Measurements from ENCODE around the gene SUSD3.

SUSD3 gene

GRCh38 chr9:93091453-93092081 is 33.1 kb downstream of the SUSD3 start:
- DNase-seq (ENCODE audit: low read depth, low spot score): peak; percentile 52
- CTCF ChIA-PET: no interaction called here
- TF ChIP-seq, protein P1, sequence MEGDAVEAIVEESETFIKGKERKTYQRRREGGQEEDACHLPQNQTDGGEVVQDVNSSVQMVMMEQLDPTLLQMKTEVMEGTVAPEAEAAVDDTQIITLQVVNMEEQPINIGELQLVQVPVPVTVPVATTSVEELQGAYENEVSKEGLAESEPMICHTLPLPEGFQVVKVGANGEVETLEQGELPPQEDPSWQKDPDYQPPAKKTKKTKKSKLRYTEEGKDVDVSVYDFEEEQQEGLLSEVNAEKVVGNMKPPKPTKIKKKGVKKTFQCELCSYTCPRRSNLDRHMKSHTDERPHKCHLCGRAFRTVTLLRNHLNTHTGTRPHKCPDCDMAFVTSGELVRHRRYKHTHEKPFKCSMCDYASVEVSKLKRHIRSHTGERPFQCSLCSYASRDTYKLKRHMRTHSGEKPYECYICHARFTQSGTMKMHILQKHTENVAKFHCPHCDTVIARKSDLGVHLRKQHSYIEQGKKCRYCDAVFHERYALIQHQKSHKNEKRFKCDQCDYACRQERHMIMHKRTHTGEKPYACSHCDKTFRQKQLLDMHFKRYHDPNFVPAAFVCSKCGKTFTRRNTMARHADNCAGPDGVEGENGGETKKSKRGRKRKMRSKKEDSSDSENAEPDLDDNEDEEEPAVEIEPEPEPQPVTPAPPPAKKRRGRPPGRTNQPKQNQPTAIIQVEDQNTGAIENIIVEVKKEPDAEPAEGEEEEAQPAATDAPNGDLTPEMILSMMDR (IDR thresholded peaks at IDR 0.05; ENCODE audit: insufficient read depth, low read length, missing control alignments): no peak
- POLR2A ChIA-PET: no interaction called here
- no peak overlapping the region for H3K4me3 ChIP-seq (ENCODE audit: low read depth, low read length)

DNA sequence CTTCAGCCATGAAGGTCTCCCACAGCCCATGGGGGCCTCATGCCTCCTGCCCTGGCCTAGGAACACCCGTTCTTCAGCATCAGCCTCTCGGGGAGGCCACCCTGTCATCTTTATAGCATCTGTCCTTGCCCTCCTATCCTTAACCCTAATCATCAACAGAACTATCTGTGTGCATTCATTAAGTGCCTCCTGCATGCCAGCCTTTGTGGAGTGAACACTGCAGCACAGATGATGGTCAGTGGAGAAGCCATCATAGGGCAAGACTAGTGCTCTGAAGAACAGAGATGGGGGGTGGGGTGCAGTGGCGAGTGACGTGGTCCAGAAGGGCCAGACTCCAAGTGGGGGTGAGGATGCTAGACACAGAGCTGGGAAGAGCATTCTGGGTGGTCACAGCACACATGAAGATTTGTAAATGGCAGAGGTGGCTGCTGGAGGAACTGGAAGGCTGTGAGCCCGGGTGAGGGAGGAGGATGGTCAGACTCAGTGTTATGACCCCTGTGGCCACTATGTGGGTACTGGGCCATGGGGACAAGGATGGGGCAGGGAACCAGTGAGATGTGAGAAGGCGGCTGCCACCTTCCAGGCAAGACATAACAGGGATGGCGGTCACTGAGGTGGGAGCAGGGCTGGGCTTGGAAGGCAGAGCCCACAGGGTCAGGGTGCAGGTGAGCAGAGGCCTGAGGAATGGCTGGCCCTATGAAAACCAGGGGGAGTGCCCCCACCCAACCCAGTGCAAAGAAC is 33.9 kb downstream of the SUSD3 start:
- ChIA-PET CTCF (no interaction called here), POLR2A (no interaction called here)
- no peak for DNase-seq (ENCODE audit: low read depth, low spot score)
- TF ChIP-seq, protein P1 (IDR thresholded peaks at IDR 0.05; ENCODE audit: insufficient read depth, low read length, missing control alignments): no peak
- no peak overlapping the region for H3K4me3 ChIP-seq (ENCODE audit: low read depth, low read length)

GRCh38 chr9:93093127-93093876 is 34.8 kb downstream of the SUSD3 start:
- no peak overlapping the region for H3K4me3 ChIP-seq (ENCODE audit: low read depth, low read length)
- ChIA-PET CTCF (no interaction called here), POLR2A (no interaction called here)
- DNase-seq (ENCODE audit: low read depth, low spot score): no peak
- TF ChIP-seq, protein P1 (IDR thresholded peaks at IDR 0.05; ENCODE audit: insufficient read depth, low read length, missing control alignments): no peak

- H3K4me3 ChIP-seq (ENCODE audit: low read depth, low read length): no peak overlapping the region
- ChIA-PET POLR2A (no interaction called here), CTCF (no interaction called here)
- TF ChIP-seq, protein P1 (IDR thresholded peaks at IDR 0.05; ENCODE audit: insufficient read depth, low read length, missing control alignments): no peak
- DNase-seq (ENCODE audit: low read depth, low spot score): no peak
Measured at GRCh38 chr9:93093877-93094657, 35.6 kb downstream of the SUSD3 start.

DNA sequence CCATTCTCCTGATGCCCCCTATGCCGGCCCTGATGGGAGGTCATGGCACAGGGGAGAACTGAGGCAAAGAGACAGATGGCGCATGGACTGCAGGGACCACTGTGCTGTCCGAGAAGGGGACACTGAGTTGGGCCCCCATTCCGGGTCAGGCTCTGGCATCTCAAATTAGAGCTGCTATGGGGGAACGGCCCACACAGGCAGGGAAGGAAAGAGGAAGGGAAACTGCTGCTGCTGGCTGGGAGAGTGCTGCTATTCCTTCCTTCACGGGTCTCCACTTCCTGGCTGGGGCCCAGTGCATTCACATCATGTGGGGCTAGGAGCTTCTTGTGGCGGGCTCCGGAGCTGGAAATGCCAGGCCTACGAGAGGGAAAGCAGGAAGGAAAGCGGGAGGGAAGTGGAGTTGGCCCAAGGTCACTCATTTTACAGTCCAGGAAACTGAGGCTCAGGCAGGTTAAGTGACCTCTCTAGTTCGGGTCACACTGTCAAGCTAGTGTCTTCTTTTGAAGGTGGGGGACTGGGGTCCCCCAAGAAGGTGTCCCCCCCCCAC is 36.2 kb downstream of the SUSD3 start:
- TF ChIP-seq, protein P1 (IDR thresholded peaks at IDR 0.05; ENCODE audit: insufficient read depth, low read length, missing control alignments): no peak
- POLR2A ChIA-PET: interaction anchor here (0.7 to 1.4 kb wide), 4 partner anchors 13 to 62 kb away, joined by 3 to 4 read pairs (median 4); partner anchors contain the start of gene NINJ1
- no peak for DNase-seq (ENCODE audit: low read depth, low spot score)
- peak overlapping the region; percentile 57; the same call in 1 of the 2 replicates for H3K4me3 ChIP-seq (ENCODE audit: low read depth, low read length)
- CTCF ChIA-PET: interaction anchor here (2.6 kb wide), 1 partner anchor 12 kb away, joined by 11 read pairs; no protein-coding TSS in a partner anchor

All from AG04449 (cell line).